ENCODE data around the gene FAM170A.

Gene FAM170A

GRCh38 chr5:119631660-119632059 is 2.3 kb downstream of the FAM170A start:
- peaks cover 0 to 5% (median 0%) of the 10 kb centered on the region in 11 experiments; a peak in 1 of 22 replicates for H3K9me3 ChIP-seq (replicated peaks in 1 of 11)
- H3K4me2 ChIP-seq = no peak overlapping the region
- H3K27ac ChIP-seq = no peak overlapping the region
- H3K27me3 ChIP-seq = no peaks in the 10 kb centered on the region
- no peaks in the 10 kb centered on the region for H3K36me3 ChIP-seq
- no peak overlapping the region for H3K4me3 ChIP-seq
- TF ChIP-seq Cebpa-rat (IDR thresholded peaks at IDR 0.05) = no peak
- no peak overlapping the region for H3K9ac ChIP-seq
- no peaks in the 10 kb centered on the region for H4K20me1 ChIP-seq
- H3K4me1 ChIP-seq = peaks cover 0 to 11% (median 0%) of the 10 kb centered on the region in 10 experiments; a peak in 7 of 20 replicates

GRCh38 chr5:119651486-119651885 is 22.1 kb downstream of the FAM170A start:
- Histone ChIP-seq H3K27me3 (no peaks in the 10 kb centered on the region), H3K4me2 (peak overlapping the region in 6 of 11 experiments; percentile 35 to 59 (median 52); a peak in 12 of 22 replicates), H3K4me1 (peaks cover 0 to 38% (median 13%) of the 10 kb centered on the region in 10 experiments; a peak in 12 of 20 replicates), H4K20me1 (no peaks in the 10 kb centered on the region), H3K9me3 (replicated peaks in 1 of 11) (peaks cover 0 to 26% (median 9%) of the 10 kb centered on the region in 11 experiments; a peak in 13 of 22 replicates), H3K36me3 (no peaks in the 10 kb centered on the region), H3K4me3 (no peak overlapping the region), H3K9ac (no peak overlapping the region), H3K27ac (peak overlapping the region in 4 of 11 experiments; percentile 1 to 48 (median 24); a peak in 4 of 22 replicates)
- TF ChIP-seq Cebpa-rat (IDR thresholded peaks at IDR 0.05) = no peak

GRCh38 chr5:119655061-119655460 is 25.7 kb downstream of the FAM170A start:
- Histone ChIP-seq H3K9ac (no peak overlapping the region), H3K27ac (no peak overlapping the region)

GRCh38 chr5:119656023-119656422 is 26.7 kb downstream of the FAM170A start:
- H3K27me3 ChIP-seq = no peaks in the 10 kb centered on the region
- peaks cover 0 to 35% (median 11%) of the 10 kb centered on the region in 10 experiments; a peak in 12 of 20 replicates for H3K4me1 ChIP-seq
- no peaks in the 10 kb centered on the region for H3K36me3 ChIP-seq
- H3K4me2 ChIP-seq = no peak overlapping the region; a peak in 1 of 22 replicates
- H3K9me3 ChIP-seq (replicated peaks in 1 of 11) = peaks cover 0 to 26% (median 9%) of the 10 kb centered on the region in 11 experiments; a peak in 13 of 22 replicates
- TF ChIP-seq Cebpa-rat (IDR thresholded peaks at IDR 0.05) = no peak
- no peak overlapping the region for H3K9ac ChIP-seq
- no peak overlapping the region for H3K4me3 ChIP-seq
- H3K27ac ChIP-seq = no peak overlapping the region
- H4K20me1 ChIP-seq = no peaks in the 10 kb centered on the region

More at GRCh38 chr5:119655061-119655460, 25.7 kb downstream of the FAM170A start:
- no peaks in the 10 kb centered on the region for H4K20me1 ChIP-seq
- no peak for TF ChIP-seq Cebpa-rat (IDR thresholded peaks at IDR 0.05)
- H3K27me3 ChIP-seq = no peaks in the 10 kb centered on the region
- no peak overlapping the region for H3K4me3 ChIP-seq
- no peaks in the 10 kb centered on the region for H3K36me3 ChIP-seq
- peaks cover 0 to 26% (median 9%) of the 10 kb centered on the region in 11 experiments; a peak in 13 of 22 replicates for H3K9me3 ChIP-seq (replicated peaks in 1 of 11)
- no peak overlapping the region; a peak in 1 of 22 replicates for H3K4me2 ChIP-seq
- H3K4me1 ChIP-seq = peaks cover 0 to 38% (median 13%) of the 10 kb centered on the region in 10 experiments; a peak in 12 of 20 replicates

GRCh38 chr5:119666542-119666941 is 37.2 kb downstream of the FAM170A start:
- H3K36me3 ChIP-seq = no peaks in the 10 kb centered on the region
- no peak overlapping the region for H3K4me2 ChIP-seq
- no peak for TF ChIP-seq Cebpa-rat (IDR thresholded peaks at IDR 0.05)
- H3K9me3 ChIP-seq (replicated peaks in 1 of 11) = peaks cover 0 to 14% (median 8%) of the 10 kb centered on the region in 11 experiments; a peak in 13 of 22 replicates
- H3K27ac ChIP-seq = no peak overlapping the region
- no peak overlapping the region for H3K9ac ChIP-seq
- no peaks in the 10 kb centered on the region for H3K4me1 ChIP-seq
- no peaks in the 10 kb centered on the region for H4K20me1 ChIP-seq
- H3K27me3 ChIP-seq = no peaks in the 10 kb centered on the region
- H3K4me3 ChIP-seq = no peak overlapping the region

GRCh38 chr5:119678351-119679028 is 49.1 kb downstream of the FAM170A start:
- no peak for TF ChIP-seq Cebpa-rat (IDR thresholded peaks at IDR 0.05)
- H3K4me2 ChIP-seq = no peak overlapping the region
- H3K4me3 ChIP-seq = no peak overlapping the region
- H3K27me3 ChIP-seq = no peaks in the 10 kb centered on the region
- no peaks in the 10 kb centered on the region for H3K9me3 ChIP-seq (replicated peaks in 1 of 11)
- no peak overlapping the region for H3K9ac ChIP-seq
- H4K20me1 ChIP-seq = no peaks in the 10 kb centered on the region
- no peaks in the 10 kb centered on the region for H3K36me3 ChIP-seq
- H3K27ac ChIP-seq = no peak overlapping the region
- peaks cover 5 to 25% (median 17%) of the 10 kb centered on the region in 10 experiments; a peak in 17 of 20 replicates for H3K4me1 ChIP-seq

GRCh38 chr5:119680080-119680479 is 50.7 kb downstream of the FAM170A start:
- H3K9ac ChIP-seq = no peak overlapping the region
- no peak overlapping the region for H3K27ac ChIP-seq
- no peaks in the 10 kb centered on the region for H3K9me3 ChIP-seq (replicated peaks in 1 of 11)
- no peak for TF ChIP-seq Cebpa-rat (IDR thresholded peaks at IDR 0.05)
- H4K20me1 ChIP-seq = no peaks in the 10 kb centered on the region
- H3K4me2 ChIP-seq = 0 out of 22 replicates have a peak overlapping the region, but pooled peaks of 1 of the 11 experiments have one; percentile 42
- H3K36me3 ChIP-seq = no peaks in the 10 kb centered on the region
- H3K4me3 ChIP-seq = no peak overlapping the region
- H3K4me1 ChIP-seq = peaks cover 5 to 25% (median 17%) of the 10 kb centered on the region in 10 experiments; a peak in 17 of 20 replicates
- no peaks in the 10 kb centered on the region for H3K27me3 ChIP-seq

GRCh38 chr5:119681734-119682133 is 52.4 kb downstream of the FAM170A start:
- Histone ChIP-seq H3K4me3 (no peak overlapping the region), H4K20me1 (no peaks in the 10 kb centered on the region), H3K27me3 (no peaks in the 10 kb centered on the region), H3K9me3 (replicated peaks in 1 of 11) (no peaks in the 10 kb centered on the region), H3K4me2 (peak overlapping the region in 10 of 11 experiments; percentile 4 to 74 (median 50); a peak in 16 of 22 replicates), H3K9ac (no peak overlapping the region), H3K36me3 (no peaks in the 10 kb centered on the region), H3K27ac (peak overlapping the region in 1 of 11 experiments; percentile 44; a peak in 1 of 22 replicates), H3K4me1 (peaks cover 5 to 25% (median 17%) of the 10 kb centered on the region in 10 experiments; a peak in 17 of 20 replicates)
- TF ChIP-seq Cebpa-rat (IDR thresholded peaks at IDR 0.05) = no peak

- H3K36me3 ChIP-seq = no peaks in the 10 kb centered on the region
- H3K4me2 ChIP-seq = peak overlapping the region in 7 of 11 experiments; percentile 25 to 74 (median 64); a peak in 10 of 22 replicates
Observed at GRCh38 chr5:119682372-119682771, 53.0 kb downstream of the FAM170A start.

More at GRCh38 chr5:119682372-119682771, 53.0 kb downstream of the FAM170A start:
- H3K9ac ChIP-seq = no peak overlapping the region
- H3K27me3 ChIP-seq = no peaks in the 10 kb centered on the region
- H3K4me1 ChIP-seq = peaks cover 5 to 25% (median 17%) of the 10 kb centered on the region in 10 experiments; a peak in 17 of 20 replicates
- H4K20me1 ChIP-seq = no peaks in the 10 kb centered on the region
- TF ChIP-seq Cebpa-rat (IDR thresholded peaks at IDR 0.05) = no peak
- H3K9me3 ChIP-seq (replicated peaks in 1 of 11) = no peaks in the 10 kb centered on the region
- H3K4me3 ChIP-seq = no peak overlapping the region
- peak overlapping the region in 1 of 11 experiments; percentile 44; a peak in 1 of 22 replicates for H3K27ac ChIP-seq
